Trophoblast cell (in vitro differentiated cells and primary cell): ENCODE results near the gene UBE2E1.

Experiments
- DNase-seq, 2 donors: peaks; one replicate each; pipeline ENCODE4 v3.0.0-alpha.2; 2016
- H2AFZ ChIP-seq: 2 replicates; pipeline ENCODE4 v1.6.1; 2013; ENCODE audit warnings: low read length, moderate library complexity, mild to moderate bottlenecking; ENCODE audit not compliant: insufficient read depth, poor library complexity
- H2AK5ac ChIP-seq: 2 replicates; pipeline ENCODE4 v1.6.1; 2013; ENCODE audit warnings: mild to moderate bottlenecking, low read length
- H2BK120ac ChIP-seq: 2 replicates; pipeline ENCODE4 v1.6.1; 2013; ENCODE audit warnings: low read length, mild to moderate bottlenecking, moderate library complexity; ENCODE audit not compliant: insufficient read depth, poor library complexity
- H2BK12ac ChIP-seq: 2 replicates; pipeline ENCODE4 v1.6.1; 2013; ENCODE audit warnings: mild to moderate bottlenecking, low read length, moderate library complexity
- H2BK5ac ChIP-seq: 2 replicates; pipeline ENCODE4 v1.6.1; 2013; ENCODE audit warnings: low read length, low read depth, moderate library complexity, mild to moderate bottlenecking; ENCODE audit not compliant: poor library complexity
- H3K14ac ChIP-seq: 2 replicates; pipeline ENCODE4 v1.6.1; 2013; ENCODE audit warnings: mild to moderate bottlenecking, low read length
- H3K18ac ChIP-seq: 2 replicates; pipeline ENCODE4 v1.6.1; 2013; ENCODE audit warnings: mild to moderate bottlenecking, low read length
- H3K23ac ChIP-seq: 2 replicates; pipeline ENCODE4 v1.6.1; 2013; ENCODE audit warnings: low read length
- H3K27ac ChIP-seq: 2 replicates; pipeline ENCODE4 v1.5.1; 2013; ENCODE audit warnings: low read depth, mild to moderate bottlenecking, inconsistent platforms, low read length, moderate library complexity
- H3K27me3 ChIP-seq: 2 replicates; pipeline ENCODE4 v1.6.1; 2013; ENCODE audit warnings: inconsistent platforms, mild to moderate bottlenecking, low read length, moderate library complexity; ENCODE audit not compliant: insufficient read depth
- H3K36me3 ChIP-seq, 2 experiments: 1 replicate in 1 of 2; 2 replicates in 1 of 2; pipeline ENCODE4 v1.6.1; 2013; ENCODE audit warnings: low read length in 2 of 2, mild to moderate bottlenecking in 2 of 2, moderate library complexity in 1 of 2; ENCODE audit not compliant: insufficient read depth in 2 of 2, control insufficient read depth in 1 of 2
- H3K4ac ChIP-seq: 2 replicates; pipeline ENCODE4 v1.6.1; 2013; ENCODE audit warnings: low read depth, mild to moderate bottlenecking, low read length, moderate library complexity
- H3K4me1 ChIP-seq, 2 experiments: 1 replicate in 1 of 2; 2 replicates in 1 of 2; pipeline ENCODE4 v1.6.1; 2013; ENCODE audit warnings: low read length in 2 of 2, mild to moderate bottlenecking in 2 of 2, moderate library complexity in 1 of 2; ENCODE audit not compliant: insufficient read depth in 2 of 2, control insufficient read depth in 1 of 2
- H3K4me2 ChIP-seq: 2 replicates; pipeline ENCODE4 v1.6.1; 2013; ENCODE audit warnings: inconsistent platforms, mild to moderate bottlenecking, low read length, moderate library complexity
- H3K4me3 ChIP-seq: 2 replicates; pipeline ENCODE4 v1.5.1; 2013; ENCODE audit warnings: mild to moderate bottlenecking, low read depth, low read length, inconsistent platforms
- H3K79me1 ChIP-seq: one replicate; pipeline ENCODE4 v1.6.1; 2013; ENCODE audit warnings: low read length
- H3K79me2 ChIP-seq: 2 replicates; pipeline ENCODE4 v1.6.1; 2013; ENCODE audit warnings: low read length, mild to moderate bottlenecking; ENCODE audit not compliant: control insufficient read depth, insufficient read depth, poor library complexity
- H3K9ac ChIP-seq: 2 replicates; pipeline ENCODE4 v1.6.1; 2013; ENCODE audit warnings: mild to moderate bottlenecking, low read length
- H3K9me3 ChIP-seq: 2 replicates; pipeline ENCODE4 v1.6.1; 2013; ENCODE audit warnings: low read depth, mild to moderate bottlenecking, control low read depth, inconsistent platforms, low read length; ENCODE audit not compliant: insufficient read depth
- H4K12ac ChIP-seq: 2 replicates; pipeline ENCODE4 v1.6.1; 2013; ENCODE audit warnings: low read depth, mild to moderate bottlenecking, low read length, moderate library complexity
- H4K8ac ChIP-seq: 2 replicates; pipeline ENCODE4 v1.6.1; 2013; ENCODE audit warnings: low read depth, mild to moderate bottlenecking, low read length, moderate library complexity
- H4K91ac ChIP-seq: one replicate; pipeline ENCODE4 v1.6.1; 2013; ENCODE audit warnings: low read depth, mild to moderate bottlenecking, low read length, moderate library complexity
- WGBS: extraction: QIAGEN DNeasy Blood & Tissue Kit; methylation state at CpG from one replicate; pipeline ENCODE4 v1.1.7; 2013; ENCODE audit warnings: missing lambda C conversion rate; ENCODE audit not compliant: insufficient read length, insufficient coverage; ENCODE audit errors: extremely low coverage; 5-methylcytosine and 5-hydroxymethylcytosine counted together

Gene UBE2E1

GRCh38 chr3:23913873-23914743 lies 108.4 kb downstream of the UBE2E1 start:
- H2AFZ ChIP-seq, result no peak overlapping the region
- no peak for DNase-seq
- no peak overlapping the region for H3K4ac ChIP-seq
- H3K4me2 ChIP-seq, result no peak overlapping the region
- peaks cover 17% of the 10 kb centered on the region for H3K79me2 ChIP-seq
- H3K18ac ChIP-seq, result no peak overlapping the region
- no peak overlapping the region for H3K9ac ChIP-seq
- no peak overlapping the region for H4K91ac ChIP-seq
- no peak overlapping the region for H3K27ac ChIP-seq
- H3K4me3 ChIP-seq, result no peak overlapping the region
- H3K4me1 ChIP-seq, result peaks cover 0 to 6% of the 10 kb centered on the region in 2 experiments
- no peak overlapping the region for H2BK12ac ChIP-seq
- WGBS, result no CpG with 5 or more reads among the region's 3 CpGs
- peaks cover 7 to 12% of the 10 kb centered on the region in 2 experiments for H3K36me3 ChIP-seq
- H3K14ac ChIP-seq, result no peak overlapping the region
- H3K79me1 ChIP-seq, result peaks cover 14% of the 10 kb centered on the region
- H3K27me3 ChIP-seq, result peaks cover 2% of the 10 kb centered on the region
- no peaks in the 10 kb centered on the region for H3K9me3 ChIP-seq
- H3K23ac ChIP-seq, result no peak overlapping the region
- no peak overlapping the region for H2BK5ac ChIP-seq
- H4K8ac ChIP-seq, result no peak overlapping the region
- no peak overlapping the region for H2BK120ac ChIP-seq
- no peak overlapping the region for H4K12ac ChIP-seq
- H2AK5ac ChIP-seq, result no peak overlapping the region

DNA sequence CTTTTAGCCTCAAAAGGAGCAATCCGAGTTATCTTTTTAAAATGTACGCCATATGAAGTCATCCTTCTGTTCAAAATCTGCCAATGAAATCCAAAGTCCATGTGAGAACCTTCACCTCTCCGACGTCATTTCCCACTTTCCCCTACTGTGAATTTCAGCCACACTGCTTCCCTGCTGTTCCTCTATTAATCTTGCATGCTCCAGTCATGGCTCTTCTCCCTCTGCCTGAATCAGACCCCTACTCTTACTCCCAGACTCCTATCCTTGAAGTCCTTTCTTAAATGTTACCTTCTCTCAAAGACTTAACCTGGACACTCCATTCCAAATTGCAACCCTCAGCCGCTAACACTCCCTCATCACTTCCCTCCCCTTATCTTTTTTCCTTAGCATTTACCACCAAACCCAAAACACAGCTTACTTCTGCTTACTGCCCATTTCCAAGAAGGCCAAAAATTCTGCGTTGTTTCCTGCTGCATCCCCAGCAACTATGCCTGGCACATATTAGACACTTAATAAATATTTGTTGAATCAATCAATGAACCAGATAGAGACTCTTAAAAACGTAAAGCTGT lies 109.9 kb downstream of the UBE2E1 start:
- H2BK12ac ChIP-seq, result no peak overlapping the region
- no peak overlapping the region for H3K4me3 ChIP-seq
- H2BK5ac ChIP-seq, result no peak overlapping the region

DNA sequence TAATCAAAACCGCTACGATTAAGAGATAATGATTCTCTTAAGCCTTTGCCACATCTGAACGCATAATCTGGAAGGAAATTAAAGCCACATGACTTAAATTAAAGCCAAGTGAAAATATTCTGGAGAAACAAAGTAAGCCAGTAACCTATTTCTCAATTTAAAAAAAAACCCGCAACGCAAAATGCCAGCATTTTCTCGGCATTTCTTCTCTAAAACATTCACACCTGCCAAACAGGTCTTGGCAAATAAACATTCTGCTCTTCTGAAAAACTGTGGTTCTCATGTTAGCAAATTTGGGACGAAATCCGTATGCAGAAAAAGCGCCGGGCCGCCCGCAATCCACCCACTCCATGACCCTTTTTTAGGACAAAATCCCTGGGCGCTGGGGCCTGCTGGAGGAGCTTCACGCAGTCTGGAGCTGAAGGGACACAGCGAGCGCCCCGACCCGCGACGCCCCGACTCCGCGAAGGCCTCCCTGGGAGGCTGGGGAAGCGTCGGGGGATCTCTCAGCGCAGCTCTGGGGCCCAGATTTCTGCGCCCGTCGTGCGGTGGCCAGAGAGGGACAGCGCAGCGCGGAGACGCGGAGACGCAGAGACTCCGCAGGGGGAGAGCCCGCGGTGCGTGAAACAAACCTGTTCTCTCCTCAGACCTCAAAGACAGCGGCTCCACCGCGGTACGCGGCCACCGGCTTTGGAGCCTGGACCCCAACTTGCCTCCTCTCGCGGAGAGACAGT lies 110.6 kb downstream of the UBE2E1 start:
- Histone ChIP-seq H3K9me3 (no peaks in the 10 kb centered on the region), H2AK5ac (no peak overlapping the region), H3K27me3 (peaks cover 2% of the 10 kb centered on the region), H2BK120ac (peak overlapping the region; percentile 1), H4K91ac (peak overlapping the region; percentile 64), H3K4ac (peak overlapping the region; percentile 1), H3K14ac (peak overlapping the region; percentile 16), H2AFZ (peak overlapping the region; percentile 48), H3K27ac (peak overlapping the region; percentile 31), H3K36me3 (peaks cover 4 to 17% of the 10 kb centered on the region in 2 experiments), H3K79me1 (peaks cover 14% of the 10 kb centered on the region), H3K4me2 (peak overlapping the region; percentile 80), H3K4me3 (peak overlapping the region; percentile 87), H3K4me1 (peaks cover 0 to 6% of the 10 kb centered on the region in 2 experiments), H3K9ac (peak overlapping the region; percentile 93), H2BK5ac (peak overlapping the region; percentile 4), H3K79me2 (peaks cover 17% of the 10 kb centered on the region), H4K12ac (peak overlapping the region; percentile 4), H3K23ac (no peak overlapping the region), H2BK12ac (no peak overlapping the region), H3K18ac (peak overlapping the region; percentile 9), H4K8ac (peak overlapping the region; percentile 76)
- no CpG with 5 or more reads among the region's 48 CpGs for WGBS
- peak; percentile 51 to 82 for DNase-seq

More for the DNA sequence above, 109.9 kb downstream of the UBE2E1 start:
- Histone ChIP-seq H3K14ac (no peak overlapping the region), H3K4ac (peak overlapping the region; percentile 27), H4K12ac (no peak overlapping the region), H3K79me2 (peaks cover 17% of the 10 kb centered on the region), H3K18ac (no peak overlapping the region), H3K27ac (no peak overlapping the region), H4K8ac (no peak overlapping the region), H3K36me3 (peaks cover 4 to 17% of the 10 kb centered on the region in 2 experiments), H3K4me2 (peak overlapping the region; percentile 32), H4K91ac (no peak overlapping the region), H2AFZ (no peak overlapping the region), H3K9me3 (no peaks in the 10 kb centered on the region), H3K79me1 (peaks cover 14% of the 10 kb centered on the region), H3K23ac (peak overlapping the region; percentile 40), H2AK5ac (no peak overlapping the region), H3K4me1 (peaks cover 0 to 6% of the 10 kb centered on the region in 2 experiments), H3K27me3 (peaks cover 2% of the 10 kb centered on the region), H2BK120ac (no peak overlapping the region), H3K9ac (peak overlapping the region; percentile 33)
- WGBS, result 100% methylated on average over 1 of the region's 7 CpGs
- DNase-seq, result peak; percentile 21 to 46
